NCI-H526 treated with DMSO at 0.1 percent for 48 hours (cell line): Measurements from ENCODE around the gene IPP.
A peak's percentile ranks its signal among the peaks of the same experiment; 100 is the strongest.
"Not testable (repeated sequence)": the region's sequence is repeated elsewhere in the genome, so short reads cannot be mapped to it uniquely, and the experiment has no call there.

ENCODE experiments used
- DNase-seq: peaks from one replicate; lab custom pipeline; 2025; lab: John Stamatoyannopoulos, UW

Gene IPP

GRCh38 chr1:45750298-45751038 is at the start of gene IPP:
IPP (minus strand) TSS chr1:45750653; CDS start chr1:45746411, 4,242 bp downstream.
- peak; percentile 99 for DNase-seq

GRCh38 chr1:45796946-45797345 is 46.5 kb upstream of the IPP start:
- no peak for DNase-seq

- DNase-seq: no peak
Observed at GRCh38 chr1:45796381-45796780, 45.9 kb upstream of the IPP start.

- peak; percentile 29 for DNase-seq
Observed at GRCh38 chr1:45793942-45794604, 43.6 kb upstream of the IPP start.

DNA sequence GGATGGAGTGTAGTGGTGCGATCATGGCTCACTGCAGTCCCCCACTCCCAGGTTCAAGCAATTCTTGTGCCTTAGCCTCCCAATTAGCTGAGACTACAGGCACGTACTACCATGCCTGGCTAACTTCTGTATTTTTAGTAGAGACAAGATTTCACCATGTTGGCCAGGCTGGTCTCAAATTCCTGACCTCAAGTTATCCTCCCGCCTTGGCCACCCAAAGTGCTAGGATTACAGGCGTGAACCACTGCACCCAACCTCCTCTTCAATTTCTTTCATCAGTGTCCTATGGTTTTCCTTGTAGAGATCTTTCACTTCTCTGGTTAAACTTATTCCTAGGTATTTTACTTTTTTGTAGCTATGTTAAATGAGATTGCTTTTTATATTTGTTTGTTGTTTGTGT is 42.3 kb upstream of the IPP start:
- no peak for DNase-seq

- no peak for DNase-seq
Observed at GRCh38 chr1:45789601-45790000, 39.1 kb upstream of the IPP start.

DNA sequence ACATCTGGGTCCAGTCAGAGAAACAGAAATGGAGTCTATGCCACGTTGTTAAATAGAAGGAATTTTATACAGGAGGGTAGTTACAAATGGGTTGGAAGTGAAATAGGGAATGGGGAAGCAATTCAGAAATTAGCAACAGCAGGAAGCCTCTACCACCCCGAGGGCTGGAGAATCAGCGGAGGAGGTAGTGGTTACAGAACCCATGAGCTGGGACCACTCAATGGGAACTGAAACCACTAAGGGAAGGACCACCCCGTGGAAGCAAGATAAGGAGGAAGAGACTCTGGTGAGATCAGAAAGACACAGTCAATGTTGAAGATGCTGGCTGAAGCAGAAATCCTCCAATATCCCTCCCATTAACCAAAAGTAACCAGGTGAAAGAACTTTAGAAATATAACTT is 37.5 kb upstream of the IPP start:
- no peak for DNase-seq

DNA sequence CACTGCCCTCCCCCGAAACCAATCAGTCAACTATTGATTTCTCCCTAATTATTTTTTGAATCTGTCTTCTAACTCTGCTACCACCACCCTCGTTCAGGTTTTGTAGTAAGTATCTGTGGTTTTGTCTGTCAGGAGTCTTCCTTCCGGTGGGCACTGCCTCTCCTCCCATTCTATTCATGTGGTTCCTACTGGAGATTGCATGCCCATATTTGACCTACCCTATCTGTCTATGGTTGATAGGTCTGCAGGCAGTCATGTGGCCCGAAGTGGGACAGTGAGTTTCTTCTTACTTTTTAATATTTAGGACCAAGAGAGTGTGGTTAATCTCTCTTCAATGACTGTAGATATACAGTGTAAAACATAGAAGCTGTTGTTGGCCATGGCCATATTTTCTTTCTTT is 35.1 kb upstream of the IPP start:
- DNase-seq: no peak

DNA sequence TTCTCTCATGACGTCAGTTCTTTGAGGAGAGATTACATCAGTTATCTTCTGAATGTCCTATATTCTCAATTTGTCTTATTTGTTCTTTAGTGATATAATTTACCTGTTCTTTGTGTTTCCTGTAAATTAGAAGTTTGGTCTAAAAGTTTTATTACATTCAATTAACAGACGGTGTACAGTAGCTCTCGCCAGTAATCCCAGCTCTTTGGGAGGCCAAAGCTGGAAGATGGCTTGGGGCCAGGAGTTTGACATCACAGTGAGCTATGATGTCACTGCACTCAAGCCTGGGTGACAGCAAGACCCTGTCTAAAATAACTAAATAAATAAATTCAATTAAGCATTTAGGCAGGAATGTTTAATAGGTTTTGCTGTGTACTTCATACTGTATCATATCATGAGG is 25.3 kb upstream of the IPP start:
- DNase-seq: no peak

- no peak for DNase-seq
Observed at GRCh38 chr1:45772971-45773370, 22.5 kb upstream of the IPP start.

DNA sequence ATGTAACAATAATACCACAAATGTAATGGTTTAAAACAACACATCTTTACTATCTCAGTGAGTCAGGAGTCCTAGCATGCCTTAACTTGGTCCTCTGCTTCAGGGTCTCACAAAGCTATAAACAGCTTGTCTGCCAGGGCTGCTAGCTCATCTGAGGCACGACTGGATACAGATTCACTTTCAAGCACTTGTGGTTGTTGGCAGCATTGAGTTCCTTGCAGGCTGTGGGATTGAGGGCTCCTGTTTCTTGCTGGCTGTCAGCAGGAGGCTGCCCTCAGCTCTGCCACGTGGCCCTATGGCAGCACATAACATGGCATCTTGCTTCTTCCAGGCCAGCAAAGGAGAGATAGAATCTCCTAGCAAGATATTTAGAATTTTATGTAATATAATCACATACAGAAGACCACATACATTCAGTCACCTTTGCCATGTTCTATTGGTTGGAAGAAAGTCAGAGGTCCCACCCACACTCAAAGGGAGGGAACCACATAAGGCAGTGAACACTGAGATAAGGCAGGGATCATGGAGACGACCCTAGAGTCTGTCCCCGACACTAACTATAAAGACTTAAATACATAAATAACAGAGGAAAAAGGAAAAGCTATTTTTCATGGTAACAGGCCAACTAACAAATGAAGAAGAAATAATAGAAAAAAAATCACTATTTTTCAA is 18.9 kb upstream of the IPP start:
- DNase-seq: no peak

DNA sequence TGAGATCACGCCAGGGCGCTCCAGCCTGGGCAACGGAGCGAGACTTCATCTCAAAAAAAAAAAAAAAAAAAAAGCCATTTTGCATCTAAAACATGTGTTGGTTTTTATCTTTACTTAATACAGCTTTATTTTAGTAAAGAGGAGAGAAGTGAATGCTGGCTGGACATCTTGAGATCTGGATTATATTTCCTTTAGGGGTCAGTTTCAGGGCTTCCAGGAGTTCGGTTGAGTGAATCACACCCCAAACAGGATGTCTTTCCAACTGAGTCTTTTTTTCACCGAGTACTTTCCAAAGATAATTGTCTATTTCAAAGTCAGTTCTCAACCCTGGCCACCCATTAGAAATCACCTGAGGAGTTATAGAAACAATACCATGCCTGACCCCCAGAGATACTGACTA is 16.6 kb upstream of the IPP start:
- no peak for DNase-seq

DNA sequence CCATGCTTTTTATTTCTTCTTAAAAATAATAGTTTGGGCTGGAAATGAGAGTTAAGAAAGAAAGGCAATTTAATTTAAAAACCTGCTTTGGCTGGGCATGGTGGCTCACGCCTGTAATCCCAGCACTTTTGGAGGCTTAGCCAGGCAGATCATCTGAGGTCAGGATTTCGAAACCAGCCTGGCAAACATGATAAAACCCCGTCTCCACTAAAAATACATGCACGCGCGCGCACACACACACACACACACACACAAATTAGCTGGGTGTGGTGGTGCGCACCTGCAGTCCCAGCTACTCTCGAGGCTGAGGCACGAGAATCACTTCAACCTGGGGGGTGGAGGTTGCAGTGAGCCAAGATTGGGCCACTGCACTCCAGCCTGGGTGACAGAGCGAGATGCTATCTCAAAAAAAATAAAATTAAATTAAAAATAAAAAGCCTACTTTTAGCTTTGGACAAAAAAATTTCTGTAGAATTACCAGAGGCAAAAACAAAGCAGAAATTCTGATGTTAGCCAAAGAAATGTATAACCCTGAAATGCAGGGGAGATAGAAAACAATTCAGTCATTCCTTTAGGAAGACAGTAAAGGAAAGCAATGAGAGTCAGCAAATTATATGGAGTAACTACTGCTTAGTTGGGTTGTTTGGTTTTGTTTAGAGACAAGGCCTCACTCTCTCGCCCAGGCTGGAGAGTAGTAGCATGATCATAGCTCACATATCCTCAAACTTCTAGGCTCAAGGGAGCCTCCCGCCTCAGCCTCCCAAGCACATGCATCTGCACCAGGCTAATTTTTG is 15.7 kb upstream of the IPP start:
- DNase-seq: no peak

- DNase-seq: no peak
Observed at GRCh38 chr1:45762291-45762690, 11.8 kb upstream of the IPP start.

DNA sequence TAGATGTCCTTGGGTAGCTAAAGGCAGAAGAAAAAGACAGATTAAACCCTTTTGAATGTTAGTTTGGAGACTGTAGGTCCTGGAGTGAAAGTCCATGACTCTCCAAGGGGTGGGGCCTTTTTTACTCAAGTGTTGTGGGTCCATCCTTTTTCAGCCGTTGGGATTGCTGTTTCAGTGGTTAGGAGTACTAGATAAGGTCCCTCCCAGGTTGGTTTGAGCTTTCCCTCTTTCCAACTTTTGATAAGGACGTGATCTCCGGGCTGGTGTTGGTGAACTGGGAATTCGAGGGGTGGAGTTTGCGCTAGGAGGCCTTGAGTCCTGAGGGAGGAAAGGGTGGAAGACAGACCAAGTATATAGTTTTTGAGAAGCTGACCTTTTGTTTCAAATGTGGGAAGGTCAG is 5.2 kb upstream of the IPP start:
- DNase-seq: no peak

- no peak for DNase-seq
Observed at GRCh38 chr1:45753248-45754037, 3.0 kb upstream of the IPP start.

DNA sequence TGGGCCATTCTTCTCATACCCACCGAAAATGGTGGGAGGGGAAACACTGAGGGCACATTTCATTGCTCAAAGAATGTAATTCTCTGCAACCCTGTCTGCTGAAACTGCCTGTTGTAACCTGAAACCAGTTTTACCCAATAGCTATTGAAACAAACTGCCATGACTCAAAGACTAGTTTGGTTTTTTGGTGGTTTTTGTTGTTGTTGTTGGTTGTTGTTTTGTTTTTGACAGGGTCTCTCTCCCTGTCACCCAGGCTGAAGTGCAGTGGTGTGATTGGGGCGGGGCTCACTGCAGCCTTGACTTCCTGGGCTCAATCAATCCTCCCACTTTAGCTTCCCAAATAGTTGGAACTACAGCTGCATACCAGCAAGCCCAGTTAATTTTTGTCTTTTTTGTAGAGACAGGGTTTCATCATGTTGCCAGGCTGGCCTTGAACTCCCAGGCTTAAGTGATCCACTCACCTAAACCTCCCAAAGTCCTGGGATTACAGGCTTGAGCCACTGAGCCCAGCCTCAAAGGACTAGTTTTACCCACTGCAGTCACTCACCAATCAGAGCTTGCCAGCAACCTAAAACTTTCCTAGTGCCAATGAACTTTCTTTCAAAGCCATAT is 2.1 kb upstream of the IPP start:
- no peak for DNase-seq

DNA sequence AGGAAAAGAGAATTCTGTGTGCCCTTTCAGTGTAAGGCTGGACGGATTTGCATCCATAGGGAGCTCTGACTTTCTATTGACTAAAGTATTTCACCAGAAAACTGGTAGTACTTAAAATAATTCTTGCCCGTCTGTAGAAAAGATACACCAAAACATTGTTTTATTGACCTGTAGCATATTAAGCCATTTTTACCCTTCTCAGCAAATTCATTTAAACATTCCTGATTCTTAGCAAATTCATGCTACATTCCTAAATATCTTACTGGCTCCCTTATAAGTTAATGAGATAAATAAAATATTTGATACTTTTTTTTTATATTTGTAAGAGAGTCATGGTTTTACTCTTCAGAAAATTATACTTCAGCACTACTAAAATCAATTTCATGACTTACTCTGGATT is 1.6 kb upstream of the IPP start:
- no peak for DNase-seq

DNA sequence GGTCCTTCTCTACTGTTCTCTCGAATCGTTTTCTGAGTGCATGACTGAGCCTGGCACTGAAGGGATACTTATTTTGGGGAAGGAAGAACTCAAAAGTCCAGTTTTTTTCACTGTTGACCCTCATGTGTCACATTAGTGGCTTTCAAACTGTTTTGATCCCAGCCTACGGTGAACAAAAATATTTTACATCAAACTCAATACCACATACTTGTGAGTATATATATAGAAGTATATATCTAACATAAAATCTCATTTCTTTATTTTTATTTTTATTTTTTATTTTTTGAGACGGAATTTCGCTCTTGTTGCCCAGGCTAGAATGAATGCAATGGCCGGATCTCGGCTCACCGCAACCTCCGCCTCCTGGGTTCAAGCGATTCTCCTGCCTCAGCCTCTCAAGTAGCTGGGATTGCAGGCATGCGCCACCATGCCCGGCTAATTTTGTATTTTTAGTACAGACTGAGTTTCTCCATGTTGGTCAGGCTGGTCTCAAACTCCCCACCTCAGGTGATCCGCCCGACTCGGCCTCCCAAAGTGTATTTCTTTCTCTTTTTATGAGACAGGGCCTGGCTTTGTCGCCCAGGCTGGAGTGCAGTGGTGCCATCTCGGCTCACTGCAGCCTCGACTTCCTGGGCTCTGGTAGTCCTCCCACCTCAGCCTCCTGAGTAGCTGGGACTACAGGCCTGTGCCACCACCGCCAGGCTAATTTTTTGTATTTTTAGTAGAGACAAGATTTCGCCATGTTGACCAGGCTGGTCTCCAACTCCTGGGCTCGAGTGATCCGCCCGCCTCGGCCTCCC is 786 bp upstream of the IPP start:
- not testable (repeated sequence) for DNase-seq

GRCh38 chr1:45746922-45747321 is 3.5 kb downstream of the IPP start:
- DNase-seq: no peak
